ENCODE data around the gene NTSR2.

DNA sequence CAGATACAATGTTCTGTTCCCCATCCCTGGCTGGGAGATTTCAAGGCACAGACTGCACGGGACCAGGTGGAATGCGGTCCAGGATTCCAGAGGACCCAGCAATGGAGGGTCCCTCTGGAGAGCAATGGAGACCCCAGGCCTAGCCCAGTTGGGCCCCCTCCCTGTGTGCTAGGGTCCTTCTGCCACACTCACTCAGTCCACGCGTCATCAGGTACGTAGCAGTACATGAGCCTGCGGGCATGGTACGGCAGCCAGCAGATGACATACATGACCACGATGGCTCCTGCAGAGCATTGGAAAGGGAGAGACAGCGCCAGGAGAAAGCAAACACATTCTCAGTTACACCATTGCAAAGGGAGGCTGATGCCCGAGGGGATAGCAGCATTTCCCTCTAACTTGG, 10.1 kb downstream of the NTSR2 start:
- TF ChIP-seq, protein P1, sequence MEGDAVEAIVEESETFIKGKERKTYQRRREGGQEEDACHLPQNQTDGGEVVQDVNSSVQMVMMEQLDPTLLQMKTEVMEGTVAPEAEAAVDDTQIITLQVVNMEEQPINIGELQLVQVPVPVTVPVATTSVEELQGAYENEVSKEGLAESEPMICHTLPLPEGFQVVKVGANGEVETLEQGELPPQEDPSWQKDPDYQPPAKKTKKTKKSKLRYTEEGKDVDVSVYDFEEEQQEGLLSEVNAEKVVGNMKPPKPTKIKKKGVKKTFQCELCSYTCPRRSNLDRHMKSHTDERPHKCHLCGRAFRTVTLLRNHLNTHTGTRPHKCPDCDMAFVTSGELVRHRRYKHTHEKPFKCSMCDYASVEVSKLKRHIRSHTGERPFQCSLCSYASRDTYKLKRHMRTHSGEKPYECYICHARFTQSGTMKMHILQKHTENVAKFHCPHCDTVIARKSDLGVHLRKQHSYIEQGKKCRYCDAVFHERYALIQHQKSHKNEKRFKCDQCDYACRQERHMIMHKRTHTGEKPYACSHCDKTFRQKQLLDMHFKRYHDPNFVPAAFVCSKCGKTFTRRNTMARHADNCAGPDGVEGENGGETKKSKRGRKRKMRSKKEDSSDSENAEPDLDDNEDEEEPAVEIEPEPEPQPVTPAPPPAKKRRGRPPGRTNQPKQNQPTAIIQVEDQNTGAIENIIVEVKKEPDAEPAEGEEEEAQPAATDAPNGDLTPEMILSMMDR (IDR thresholded peaks at IDR 0.05; ENCODE audit: low read depth, low read length, poor library complexity, severe bottlenecking): no peak
- TF ChIP-seq EZH2phosphoT487 (IDR thresholded peaks at IDR 0.05; ENCODE audit: borderline replicate concordance, low read length): no peak

All from DOHH2 (cell line).